PFSK-1 (cell line): ENCODE data around the gene DNAAF5.

Experiments
- POLR2AphosphoS5 ChIP-seq: IDR thresholded peaks from 2 replicates; pipeline ENCODE4 v1.6.1; 2012; ENCODE audit warnings: low read depth, mild to moderate bottlenecking, control low read depth, low read length, moderate library complexity
- SIN3A ChIP-seq: IDR thresholded peaks from 2 replicates; pipeline ENCODE4 v1.6.1; 2012; ENCODE audit warnings: mild to moderate bottlenecking, low read length, moderate library complexity, borderline replicate concordance; ENCODE audit not compliant: insufficient read depth
- TAF1 ChIP-seq: IDR thresholded peaks from 2 replicates; pipeline ENCODE4 v1.6.1; 2012; ENCODE audit warnings: low read length, control low read depth, borderline replicate concordance; ENCODE audit not compliant: insufficient read depth
- TF ChIP-seq, protein P1 (sequence below), 2 experiments: IDR thresholded peaks; 2 replicates each; pipeline versions ENCODE4 v1.6.1 to v1.8.0; 2011 to 2012; ENCODE audit warnings: low read depth in 2 of 2, low read length in 2 of 2, control low read depth in 1 of 2, inconsistent platforms in 1 of 2, mild to moderate bottlenecking in 1 of 2, moderate library complexity in 1 of 2; ENCODE audit not compliant: insufficient read depth in 1 of 2

DNA sequence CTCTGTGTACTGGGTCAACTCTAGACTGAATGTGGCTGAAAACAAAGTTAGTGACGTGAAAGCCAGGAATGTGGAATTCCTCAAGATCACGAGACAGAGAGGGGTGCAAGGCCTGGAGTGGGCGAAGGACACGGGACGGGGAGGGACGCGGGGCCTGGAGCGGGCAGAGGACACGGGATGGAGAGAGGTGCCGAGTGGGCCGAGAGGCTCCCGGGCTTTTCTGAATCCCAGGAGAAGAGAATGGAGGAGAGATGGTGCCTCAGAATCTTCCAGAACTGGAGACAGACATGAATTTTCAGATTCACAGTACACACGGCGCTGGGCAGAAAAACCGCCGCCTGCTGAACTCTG is 51.2 kb downstream of the DNAAF5 start:
- no peak for TF ChIP-seq POLR2AphosphoS5
- no peak for TF ChIP-seq TAF1
- TF ChIP-seq, protein P1, sequence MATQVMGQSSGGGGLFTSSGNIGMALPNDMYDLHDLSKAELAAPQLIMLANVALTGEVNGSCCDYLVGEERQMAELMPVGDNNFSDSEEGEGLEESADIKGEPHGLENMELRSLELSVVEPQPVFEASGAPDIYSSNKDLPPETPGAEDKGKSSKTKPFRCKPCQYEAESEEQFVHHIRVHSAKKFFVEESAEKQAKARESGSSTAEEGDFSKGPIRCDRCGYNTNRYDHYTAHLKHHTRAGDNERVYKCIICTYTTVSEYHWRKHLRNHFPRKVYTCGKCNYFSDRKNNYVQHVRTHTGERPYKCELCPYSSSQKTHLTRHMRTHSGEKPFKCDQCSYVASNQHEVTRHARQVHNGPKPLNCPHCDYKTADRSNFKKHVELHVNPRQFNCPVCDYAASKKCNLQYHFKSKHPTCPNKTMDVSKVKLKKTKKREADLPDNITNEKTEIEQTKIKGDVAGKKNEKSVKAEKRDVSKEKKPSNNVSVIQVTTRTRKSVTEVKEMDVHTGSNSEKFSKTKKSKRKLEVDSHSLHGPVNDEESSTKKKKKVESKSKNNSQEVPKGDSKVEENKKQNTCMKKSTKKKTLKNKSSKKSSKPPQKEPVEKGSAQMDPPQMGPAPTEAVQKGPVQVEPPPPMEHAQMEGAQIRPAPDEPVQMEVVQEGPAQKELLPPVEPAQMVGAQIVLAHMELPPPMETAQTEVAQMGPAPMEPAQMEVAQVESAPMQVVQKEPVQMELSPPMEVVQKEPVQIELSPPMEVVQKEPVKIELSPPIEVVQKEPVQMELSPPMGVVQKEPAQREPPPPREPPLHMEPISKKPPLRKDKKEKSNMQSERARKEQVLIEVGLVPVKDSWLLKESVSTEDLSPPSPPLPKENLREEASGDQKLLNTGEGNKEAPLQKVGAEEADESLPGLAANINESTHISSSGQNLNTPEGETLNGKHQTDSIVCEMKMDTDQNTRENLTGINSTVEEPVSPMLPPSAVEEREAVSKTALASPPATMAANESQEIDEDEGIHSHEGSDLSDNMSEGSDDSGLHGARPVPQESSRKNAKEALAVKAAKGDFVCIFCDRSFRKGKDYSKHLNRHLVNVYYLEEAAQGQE (IDR thresholded peaks at IDR 0.05; ENCODE audit: insufficient read depth in 1 of 2, low read depth in 2 of 2, low read length in 2 of 2), result no peak
- no peak for TF ChIP-seq SIN3A
